GM19452 (cell line): Measurements from ENCODE around the gene HS3ST6.
A peak's percentile ranks its signal among the peaks of the same experiment; 100 is the strongest.
"Not testable (repeated sequence)": the region's sequence is repeated elsewhere in the genome, so short reads cannot be mapped to it uniquely, and the experiment has no call there.

ENCODE experiments used
- ATAC-seq: cut with Tn5 transposase; IDR thresholded peaks from one replicate; pipeline ENCODE4 v1.9.1; 2021; ENCODE audit not compliant: unreplicated experiment

Gene HS3ST6

DNA sequence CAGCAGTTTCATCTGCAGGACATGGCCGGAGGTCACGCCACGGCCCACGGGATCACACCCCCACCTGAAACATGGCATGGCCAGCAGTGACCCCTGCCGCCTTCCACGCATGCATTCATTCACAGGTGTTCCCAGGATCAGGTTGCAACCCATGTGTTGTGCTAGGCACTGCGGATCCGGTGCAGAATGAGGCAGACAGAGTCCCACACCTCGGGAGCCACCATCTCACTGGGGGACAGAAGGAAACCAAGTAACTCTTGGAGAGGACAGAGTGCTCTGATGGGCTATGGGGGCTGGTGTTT, 29.1 kb upstream of the HS3ST6 start:
- no peak for ATAC-seq

GRCh38 chr16:1946495-1947368, 28.5 kb upstream of the HS3ST6 start:
- ATAC-seq = no peak

- no peak for ATAC-seq
Observed at GRCh38 chr16:1945559-1946391, 27.6 kb upstream of the HS3ST6 start.

- no peak for ATAC-seq
Observed at GRCh38 chr16:1944612-1945199, 26.5 kb upstream of the HS3ST6 start.

- ATAC-seq = peak; percentile 93
Observed at GRCh38 chr16:1942810-1943726, 24.9 kb upstream of the HS3ST6 start, which contains the start of gene MSRB1. TSS of gene MSRB1 (minus strand) at chr16:1943199. CDS start at chr16:1943156, 43 bp downstream.

DNA sequence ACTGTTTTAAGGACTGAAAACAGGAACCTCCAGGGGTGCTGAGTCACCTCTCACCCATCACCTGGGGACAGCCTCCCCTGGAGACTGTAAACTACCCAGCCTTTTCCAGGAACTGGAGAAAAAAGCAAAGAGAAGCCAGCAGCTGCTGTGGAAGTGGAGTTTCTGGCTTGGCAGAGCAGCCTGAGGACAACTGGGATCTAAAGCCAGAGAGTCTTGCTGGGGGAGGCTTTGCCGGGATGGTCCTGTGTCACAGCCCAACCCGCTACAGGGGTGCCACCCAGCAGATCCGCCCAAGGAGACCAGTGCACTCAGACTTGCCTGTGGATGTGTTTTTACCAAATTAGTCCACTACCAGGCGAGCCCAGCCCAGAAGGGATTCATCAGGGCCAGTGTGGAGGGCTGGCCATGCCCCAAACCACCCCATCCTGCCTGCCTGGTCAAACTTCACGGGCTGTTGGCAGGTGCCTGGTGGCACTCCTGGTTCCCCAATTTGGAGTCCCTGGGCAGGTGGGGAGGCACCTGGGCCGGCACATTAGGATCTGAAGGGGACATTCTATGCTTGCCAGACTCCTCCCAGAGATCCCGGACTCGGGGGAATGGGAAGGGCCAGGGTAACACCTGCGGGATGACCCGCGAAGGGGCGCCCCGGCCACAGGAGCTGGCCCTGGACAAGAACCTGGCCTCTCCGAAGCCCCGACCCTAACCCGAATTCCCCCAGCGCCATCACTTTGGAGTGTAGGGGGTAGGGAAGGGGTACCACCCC, 24.0 kb upstream of the HS3ST6 start:
- no peak for ATAC-seq

GRCh38 chr16:1941162-1942046, 23.2 kb upstream of the HS3ST6 start:
- ATAC-seq = no peak

- ATAC-seq = no peak
Observed at GRCh38 chr16:1940273-1941161, 22.3 kb upstream of the HS3ST6 start.

GRCh38 chr16:1939833-1940232, 21.6 kb upstream of the HS3ST6 start:
- ATAC-seq = not testable (repeated sequence)

- ATAC-seq = no peak
Observed at GRCh38 chr16:1938910-1939309, 20.7 kb upstream of the HS3ST6 start.

- ATAC-seq = no peak
Observed at GRCh38 chr16:1938316-1938715, 20.1 kb upstream of the HS3ST6 start.

- no peak for ATAC-seq
Observed at GRCh38 chr16:1936945-1937479, 18.8 kb upstream of the HS3ST6 start.

DNA sequence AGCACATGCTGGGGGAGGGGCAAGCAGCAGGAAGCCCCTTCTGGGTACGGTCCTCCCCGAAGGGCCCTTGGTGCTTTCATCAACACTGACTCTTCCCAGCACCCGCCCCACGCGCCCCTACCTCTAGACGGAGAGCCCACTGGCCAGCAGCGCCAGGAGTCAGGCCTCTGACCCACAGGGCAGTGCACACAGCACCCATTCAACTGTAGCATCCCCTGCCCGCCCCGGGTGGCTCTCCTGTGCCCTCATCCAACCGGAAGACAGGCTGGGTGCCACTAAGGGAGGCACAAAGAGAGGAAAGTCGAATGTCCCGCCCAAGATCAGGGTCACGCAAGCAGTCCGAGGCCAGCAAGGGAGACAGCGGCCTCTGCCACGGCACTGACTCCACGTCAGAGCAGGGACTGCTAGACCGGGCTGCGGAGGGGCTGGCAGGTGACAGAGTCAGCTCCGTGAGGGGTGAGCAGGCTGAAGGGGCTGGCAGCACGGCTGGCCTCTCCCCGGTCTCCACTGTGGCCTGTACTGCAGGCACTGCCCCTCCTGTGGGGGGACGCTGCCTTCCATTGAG, 15.0 kb upstream of the HS3ST6 start:
- ATAC-seq = no peak

DNA sequence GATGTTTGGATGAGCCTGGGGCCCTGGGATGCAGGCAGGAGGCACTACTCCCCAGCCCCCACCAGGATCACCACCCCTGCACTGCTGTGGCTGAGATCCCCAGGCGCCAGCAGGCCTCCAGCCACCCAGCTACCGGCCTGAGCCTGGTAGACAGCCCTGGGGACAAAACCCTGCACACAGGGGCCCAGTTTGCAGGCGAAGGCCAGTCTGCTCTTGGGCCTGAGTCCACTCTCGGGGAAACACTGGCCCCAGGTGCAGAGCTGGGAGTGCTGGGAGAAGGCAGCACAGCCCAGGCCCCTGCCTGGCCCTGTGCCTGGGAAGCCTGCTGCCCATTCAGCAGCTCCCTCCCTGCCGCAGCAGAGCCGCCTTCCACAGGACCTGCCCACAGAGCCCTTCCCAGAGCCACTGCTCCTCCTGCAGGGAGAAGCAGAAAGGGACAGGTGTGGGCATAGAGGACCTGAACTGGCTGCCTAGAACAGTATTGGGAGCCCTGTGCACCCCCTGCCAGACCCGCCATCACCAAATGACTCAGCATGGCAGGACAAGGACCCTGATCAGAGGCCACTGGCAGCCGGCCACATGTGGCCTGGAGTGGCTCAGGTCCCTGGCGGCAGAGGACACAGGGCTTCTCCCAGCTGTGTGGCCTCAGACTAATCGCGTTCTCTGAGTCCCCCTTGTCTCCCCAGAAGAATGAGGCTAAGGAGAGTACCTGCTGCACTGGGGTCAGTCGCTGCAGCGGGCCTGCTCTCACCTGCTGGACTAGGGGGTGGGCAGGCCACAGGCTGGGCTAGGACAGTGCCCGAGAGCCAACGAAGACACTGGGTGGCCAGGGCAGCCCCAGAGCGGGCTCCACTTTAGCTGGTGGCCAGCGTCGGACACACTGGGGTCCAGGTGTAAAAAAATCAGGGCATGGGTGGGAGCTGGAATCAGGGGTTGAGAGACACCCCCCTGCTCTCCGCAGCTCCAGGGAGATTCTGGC, 14.1 kb upstream of the HS3ST6 start:
- ATAC-seq = no peak

DNA sequence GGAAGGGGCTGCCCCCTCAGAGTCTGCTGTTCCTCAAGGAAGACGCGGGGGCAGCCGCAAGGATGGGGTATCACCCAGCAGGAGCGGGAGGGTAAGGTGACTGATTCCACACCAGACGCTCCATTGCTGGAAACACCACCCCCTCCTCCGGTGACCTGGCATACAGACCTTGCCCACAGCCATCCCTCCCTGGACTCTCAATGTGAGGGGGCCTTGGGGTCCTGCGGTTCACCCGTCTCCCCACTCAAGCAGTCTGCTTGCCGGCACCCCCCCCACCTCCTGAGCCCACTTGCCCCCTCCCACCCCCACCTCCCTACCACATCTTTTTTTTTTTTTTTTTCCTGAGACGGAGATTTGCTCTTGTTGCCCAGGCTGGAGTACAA, 12.1 kb upstream of the HS3ST6 start:
- ATAC-seq = no peak
